ENCODE measurements around the gene MFSD11. TPM values are rescaled to one million over a fixed set of nuclear protein-coding genes. Genes with fewer than 3 reads are reported as not detected.
"Not testable (repeated sequence)": the region's sequence is repeated elsewhere in the genome, so short reads cannot be mapped to it uniquely, and the experiment has no call there.

The MFSD11 gene
- total and polyA plus RNA-seq, 8 donors: 23.6 to 38.4 (median 35.3) TPM

- no peak for TF ChIP-seq CTCF (IDR thresholded peaks at IDR 0.05)
- Histone ChIP-seq H3K27me3 (no peaks in the 10 kb centered on the region), H3K4me1 (no peaks in the 10 kb centered on the region), H3K27ac (no peak overlapping the region), H3K9me3 (no peaks in the 10 kb centered on the region), H3K4me3 (no peak overlapping the region), H3K36me3 (no peaks in the 10 kb centered on the region)
- ATAC-seq (no peak), DNase-seq (no peak)
- intact Hi-C loops (cut with DNase I): no loop called here
These were observed 63.8 kb downstream of the MFSD11 start for GRCh38 chr17:76801706-76802105.

- TF ChIP-seq CTCF (IDR thresholded peaks at IDR 0.05): no peak
- Histone ChIP-seq H3K4me3 (no peak overlapping the region), H3K36me3 (no peaks in the 10 kb centered on the region), H3K27ac (no peak overlapping the region), H3K9me3 (no peaks in the 10 kb centered on the region), H3K4me1 (no peaks in the 10 kb centered on the region), H3K27me3 (no peaks in the 10 kb centered on the region)
- ATAC-seq: no peak
- no peak for DNase-seq
- intact Hi-C loops (cut with DNase I): no loop called here
These were observed 67.4 kb downstream of the MFSD11 start for GRCh38 chr17:76805319-76805718.

GRCh38 chr17:76806151-76806550, 68.2 kb downstream of the MFSD11 start:
- intact Hi-C loops (cut with DNase I): not testable (repeated sequence)

GRCh38 chr17:76806767-76807166, 68.8 kb downstream of the MFSD11 start:
- ATAC-seq; intact Hi-C loops (cut with DNase I); H3K4me1 ChIP-seq; H3K9me3 ChIP-seq; H3K4me3 ChIP-seq; H3K36me3 ChIP-seq; DNase-seq; H3K27ac ChIP-seq; H3K27me3 ChIP-seq: not testable (repeated sequence)

More at GRCh38 chr17:76806151-76806550, 68.2 kb downstream of the MFSD11 start:
- H3K27ac ChIP-seq, ATAC-seq, H3K36me3 ChIP-seq, H3K9me3 ChIP-seq, DNase-seq, H3K27me3 ChIP-seq, H3K4me1 ChIP-seq, H3K4me3 ChIP-seq: not testable (repeated sequence)

GRCh38 chr17:76808326-76808725, 70.4 kb downstream of the MFSD11 start:
- no peak overlapping the region for H3K4me3 ChIP-seq
- intact Hi-C loops (cut with DNase I): no loop called here
- H3K27me3 ChIP-seq: no peaks in the 10 kb centered on the region

GRCh38 chr17:76810956-76811355, 73.0 kb downstream of the MFSD11 start:
- H3K9me3 ChIP-seq: no peaks in the 10 kb centered on the region
- TF ChIP-seq CTCF (IDR thresholded peaks at IDR 0.05): no peak
- no peaks in the 10 kb centered on the region for H3K36me3 ChIP-seq
- no peaks in the 10 kb centered on the region for H3K27me3 ChIP-seq
- H3K27ac ChIP-seq: no peak overlapping the region
- intact Hi-C loops (cut with DNase I): no loop called here
- ATAC-seq: no peak
- DNase-seq: no peak
- H3K4me3 ChIP-seq: no peak overlapping the region
- H3K4me1 ChIP-seq: no peaks in the 10 kb centered on the region

More at GRCh38 chr17:76808326-76808725, 70.4 kb downstream of the MFSD11 start:
- Histone ChIP-seq H3K9me3 (no peaks in the 10 kb centered on the region), H3K4me1 (no peaks in the 10 kb centered on the region), H3K27ac (no peak overlapping the region), H3K36me3 (no peaks in the 10 kb centered on the region)
- DNase-seq (no peak), ATAC-seq (no peak)
- TF ChIP-seq CTCF (IDR thresholded peaks at IDR 0.05): no peak

Data from left lung (tissue), 10 donors.